GM21390 (cell line): ENCODE data around the gene TFAP2A.

Experiments used
- ATAC-seq: cut with Tn5 transposase; IDR thresholded peaks from one replicate; pipeline ENCODE4 v1.9.1; 2021; ENCODE audit not compliant: unreplicated experiment

The TFAP2A gene

DNA sequence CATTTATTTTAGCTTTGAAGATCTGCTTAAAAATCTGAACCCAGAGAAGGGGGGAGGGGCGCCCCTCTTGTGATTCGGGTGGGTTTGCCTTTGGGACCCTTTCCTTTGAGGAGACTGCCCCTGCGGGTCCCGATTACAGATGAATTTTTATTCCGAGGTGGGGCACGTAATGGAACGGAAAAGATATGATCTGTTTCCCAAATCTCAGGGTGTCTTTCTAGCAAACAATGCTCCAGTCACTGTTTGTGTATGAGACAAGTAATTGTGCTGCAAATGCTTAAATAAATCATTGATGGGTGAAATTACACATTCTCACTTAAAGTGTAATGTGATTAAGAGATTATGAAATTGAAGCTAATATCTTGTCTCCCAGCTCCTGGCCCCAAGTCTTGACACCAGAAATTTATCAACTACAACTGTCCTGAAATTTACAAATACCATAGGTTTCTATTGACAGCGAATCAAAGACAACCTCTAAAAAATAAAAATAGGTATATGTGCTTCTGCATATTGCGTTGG, 30.7 kb downstream of the TFAP2A start:
- ATAC-seq: no peak

DNA sequence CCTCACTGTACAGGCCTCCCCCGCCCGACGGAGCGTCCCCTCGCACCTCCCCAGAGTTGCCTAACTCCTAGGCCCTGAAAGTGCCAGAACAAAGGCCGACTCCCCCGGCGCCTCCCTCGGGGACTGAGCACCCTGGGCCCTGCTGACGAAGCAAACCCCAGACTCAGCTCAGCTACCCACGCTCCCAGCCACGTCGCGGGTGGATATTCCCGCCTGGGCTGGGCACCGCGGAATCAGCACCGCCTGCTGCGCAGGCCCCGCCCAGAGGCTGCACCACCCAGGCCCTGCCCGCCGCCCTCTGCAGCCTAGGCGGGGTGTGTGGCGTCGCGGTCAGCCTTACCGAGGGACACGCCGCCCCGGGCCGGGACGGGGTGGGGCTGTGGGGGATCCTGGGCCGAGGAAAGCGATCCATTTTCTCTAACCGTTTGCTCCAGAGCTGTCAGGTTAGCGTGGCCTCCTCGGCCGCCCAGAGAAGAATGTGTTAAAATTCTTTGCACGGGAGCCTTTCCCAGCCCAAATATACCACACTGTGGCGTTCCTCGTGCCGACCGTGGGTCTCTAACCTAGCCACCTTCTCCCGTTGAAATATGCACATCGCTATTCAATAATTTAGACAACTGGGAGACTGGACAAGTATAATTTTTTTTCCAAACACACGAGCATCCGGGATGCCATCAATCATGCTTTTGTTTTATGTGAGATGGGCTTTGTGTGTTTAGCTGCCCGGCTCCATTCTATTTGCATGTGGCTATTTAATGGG, 31.4 kb downstream of the TFAP2A start:
- no peak for ATAC-seq

DNA sequence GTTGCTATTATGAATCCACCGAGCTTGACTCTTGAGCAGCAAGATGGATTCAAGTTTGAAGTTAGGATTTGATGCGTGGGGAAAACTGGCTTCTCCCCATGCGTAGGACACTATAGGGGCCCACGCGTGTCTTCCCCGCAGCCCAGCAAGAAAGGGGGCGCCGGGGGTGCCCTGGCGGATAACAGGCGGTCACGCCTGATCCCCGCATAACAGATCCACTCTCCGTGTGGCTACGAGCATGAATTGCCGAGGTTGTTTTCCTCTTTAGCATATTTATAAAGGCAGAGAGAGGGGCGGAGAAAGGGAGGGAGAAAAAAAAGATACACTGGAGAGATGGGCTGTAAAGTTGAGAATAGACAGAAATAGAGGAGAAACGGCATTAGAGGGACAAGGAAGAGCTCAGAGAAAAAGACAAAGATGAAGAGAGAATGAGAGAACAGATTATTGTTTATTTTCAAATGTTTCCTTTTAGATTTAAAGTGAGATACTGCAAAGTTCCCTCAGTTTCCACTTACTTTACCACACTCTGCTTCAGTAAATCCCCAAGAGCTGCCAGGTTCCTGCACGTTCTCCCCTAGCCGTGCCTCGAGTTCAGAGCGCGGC, 32.0 kb downstream of the TFAP2A start:
- ATAC-seq: no peak

DNA sequence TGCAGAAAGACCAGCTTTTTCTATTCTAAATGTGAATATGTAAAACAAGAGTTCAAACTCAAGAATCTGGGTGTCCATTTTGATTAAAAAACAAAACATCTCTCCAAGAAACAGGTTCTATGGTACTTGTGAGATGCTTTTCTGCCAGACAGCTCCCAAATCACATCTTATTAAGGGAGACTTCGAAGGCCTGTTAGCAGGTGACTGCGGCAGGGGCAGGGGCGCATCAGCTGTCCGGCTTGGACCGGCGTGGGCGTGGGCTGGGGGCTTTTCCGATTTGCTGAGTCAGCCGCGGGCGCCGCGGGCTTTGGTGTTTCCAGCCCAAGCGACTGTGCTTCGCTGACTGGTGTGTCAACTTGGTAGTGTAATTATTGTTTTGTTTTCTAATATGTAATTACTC, 32.6 kb downstream of the TFAP2A start:
- no peak for ATAC-seq

DNA sequence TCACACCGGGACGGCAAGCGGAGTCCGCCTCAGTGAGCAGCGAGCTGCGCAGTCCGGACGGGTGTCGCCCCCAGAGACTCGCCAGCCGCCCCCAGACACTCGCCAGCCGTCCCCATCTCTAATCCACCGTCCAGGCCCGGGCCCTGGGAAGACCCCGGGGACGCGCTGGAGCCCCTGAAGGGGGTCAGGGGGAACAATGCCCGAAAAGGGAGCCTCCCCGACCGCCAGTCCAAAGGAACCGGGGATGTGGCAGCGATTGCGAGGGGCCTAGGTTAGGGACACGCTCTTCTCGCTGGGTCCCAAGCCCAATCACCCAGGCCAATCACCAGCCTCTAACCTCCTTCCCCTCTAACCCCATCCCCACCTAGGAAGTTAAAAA, 33.1 kb downstream of the TFAP2A start:
- no peak for ATAC-seq

DNA sequence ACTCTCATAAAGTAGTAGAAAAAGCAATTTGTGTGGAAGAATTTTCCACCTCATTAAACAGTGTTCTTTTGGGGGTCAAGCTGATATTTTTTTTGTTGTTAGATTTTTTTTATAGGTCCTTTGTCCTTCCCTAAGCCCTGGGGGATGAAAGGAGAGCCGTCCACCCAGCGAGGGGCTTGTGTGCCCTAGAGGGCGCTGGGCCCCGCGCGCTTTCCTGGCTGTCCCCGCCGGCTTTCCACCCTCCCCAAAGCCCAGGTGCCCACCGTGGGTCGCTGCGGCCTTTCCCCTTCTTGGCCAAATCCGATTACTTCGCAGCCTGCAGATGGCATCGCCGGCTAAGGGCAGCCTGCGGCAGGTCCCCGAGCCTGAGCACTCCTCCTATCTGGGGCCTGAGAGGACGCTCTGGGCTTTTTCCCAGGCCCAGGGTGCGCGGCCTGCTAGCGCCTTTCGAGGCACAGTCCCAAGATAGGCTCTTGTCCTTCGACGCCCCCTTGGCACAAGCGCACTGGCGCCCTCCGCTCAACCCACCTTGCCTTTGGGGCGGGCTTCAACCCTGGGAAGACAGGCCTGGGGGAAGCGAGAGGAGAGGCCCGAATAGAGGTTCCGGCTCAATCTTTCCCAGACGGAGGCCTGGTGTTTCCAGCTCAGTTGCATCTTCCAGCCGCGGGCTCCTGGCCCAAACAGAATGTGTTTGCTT, 33.6 kb downstream of the TFAP2A start:
- no peak for ATAC-seq

DNA sequence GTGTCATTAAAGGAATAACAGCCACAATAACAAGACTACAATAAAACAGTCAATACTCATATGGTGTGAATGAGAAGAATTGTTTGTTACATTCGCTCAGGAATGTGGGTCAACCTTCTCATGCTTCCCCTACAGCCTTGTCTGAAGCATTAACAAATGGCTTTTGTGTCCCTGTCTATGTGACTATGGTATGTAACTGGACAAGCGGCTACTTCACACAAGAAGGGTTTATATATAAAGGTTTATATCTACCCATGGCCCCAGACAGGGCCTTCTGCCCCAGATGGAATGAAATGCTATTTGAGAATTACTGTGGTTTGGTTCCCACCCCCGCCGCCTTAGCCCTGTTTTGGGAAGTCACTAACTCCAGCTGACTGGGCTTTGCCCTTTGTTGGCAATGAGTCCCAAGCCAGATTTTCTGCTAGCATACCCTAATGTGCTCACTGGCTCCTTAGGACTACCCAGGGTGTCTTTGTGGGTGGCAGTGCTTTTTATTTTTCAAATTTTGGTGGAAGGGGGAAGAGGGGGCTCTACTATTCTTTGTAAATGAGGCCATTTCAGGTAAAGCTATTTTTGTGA, 39.4 kb downstream of the TFAP2A start:
- ATAC-seq: no peak

DNA sequence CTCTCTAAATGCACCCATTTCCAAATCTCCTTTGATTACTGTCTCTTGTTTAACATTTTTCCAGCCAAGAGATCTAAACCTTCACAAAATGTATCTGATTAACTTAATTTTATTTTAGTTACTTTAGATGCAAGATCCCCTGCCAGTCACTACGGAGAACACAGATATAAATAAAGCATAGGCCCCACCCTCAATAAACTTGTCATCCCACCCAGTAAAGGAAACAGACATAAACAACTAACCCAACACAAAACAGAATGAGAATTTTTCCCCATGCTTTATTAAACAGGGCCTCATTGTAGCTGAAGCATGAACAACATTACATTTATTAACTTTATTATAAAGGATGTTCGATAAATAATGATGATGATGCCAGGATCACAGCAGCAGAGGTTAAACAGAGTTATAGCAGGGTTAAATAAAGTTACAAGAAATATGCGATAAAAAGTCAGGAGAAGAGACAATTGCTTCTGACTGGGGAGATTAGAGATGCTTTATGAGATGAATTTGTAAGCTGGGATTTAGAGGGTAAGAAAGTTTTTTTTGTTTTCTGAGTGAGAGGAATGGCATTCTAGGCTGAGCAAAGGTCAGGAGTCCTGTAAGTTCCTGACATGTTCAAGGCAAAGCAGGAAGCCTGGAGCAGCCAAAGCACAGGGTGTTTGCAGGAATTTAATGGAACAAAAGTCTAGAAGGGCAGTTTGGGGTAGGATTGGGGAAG, 41.1 kb downstream of the TFAP2A start:
- ATAC-seq: no peak

DNA sequence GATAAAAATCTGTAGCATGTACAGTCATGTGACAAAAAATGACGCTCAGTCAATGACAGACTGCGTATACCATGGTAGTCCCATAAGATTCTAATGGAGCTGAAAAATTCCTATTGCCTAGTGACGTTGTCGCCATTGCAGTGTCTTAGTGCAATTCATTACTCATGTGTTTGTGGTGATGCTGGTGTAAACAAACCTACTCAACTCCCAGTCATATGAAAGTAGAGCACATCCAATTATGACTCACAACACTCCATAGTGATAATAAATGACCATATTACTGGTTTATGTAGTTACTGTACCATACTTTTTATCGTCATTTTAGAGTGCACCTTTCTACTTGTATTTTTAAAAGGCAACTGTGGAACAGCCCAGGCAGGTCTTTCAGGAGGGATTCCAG, 45.0 kb downstream of the TFAP2A start:
- no peak for ATAC-seq

DNA sequence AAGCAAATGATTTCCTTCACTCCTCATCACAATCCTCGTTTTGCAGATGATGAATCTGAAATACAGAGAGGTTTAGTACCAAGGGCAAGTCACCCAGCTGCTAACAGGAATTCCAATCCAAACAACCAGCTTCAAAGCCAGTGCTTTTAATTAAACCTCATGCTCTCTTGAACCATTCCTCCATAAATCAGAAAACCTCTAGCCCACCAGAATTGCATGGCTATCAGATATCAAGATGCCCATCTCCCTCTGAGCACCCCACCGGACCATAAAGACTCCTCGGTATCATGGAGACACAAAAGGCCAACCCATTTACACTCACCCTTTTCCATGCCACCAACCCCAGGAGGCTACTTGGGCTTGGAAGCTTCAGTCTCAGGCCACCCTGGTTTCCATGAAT, 46.0 kb downstream of the TFAP2A start:
- no peak for ATAC-seq

DNA sequence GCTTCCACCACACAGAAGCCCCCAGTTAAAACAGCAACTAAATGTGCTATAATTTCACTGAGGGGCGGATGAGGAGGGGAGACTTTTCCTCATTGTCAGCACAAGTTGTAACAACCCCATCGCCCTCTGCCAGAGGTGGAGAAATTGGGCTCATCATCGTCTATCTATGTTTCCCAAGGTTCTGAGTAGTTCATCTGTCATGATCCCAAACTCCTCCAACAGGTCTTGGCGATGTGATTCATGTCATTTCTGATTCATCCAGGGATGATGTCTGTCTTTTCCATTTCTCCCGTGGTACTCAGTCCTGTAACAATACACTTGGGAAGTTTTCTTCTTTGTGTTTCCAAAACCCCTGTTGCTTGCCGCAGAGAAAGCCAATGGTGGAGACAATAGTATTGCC, 51.0 kb downstream of the TFAP2A start:
- no peak for ATAC-seq

DNA sequence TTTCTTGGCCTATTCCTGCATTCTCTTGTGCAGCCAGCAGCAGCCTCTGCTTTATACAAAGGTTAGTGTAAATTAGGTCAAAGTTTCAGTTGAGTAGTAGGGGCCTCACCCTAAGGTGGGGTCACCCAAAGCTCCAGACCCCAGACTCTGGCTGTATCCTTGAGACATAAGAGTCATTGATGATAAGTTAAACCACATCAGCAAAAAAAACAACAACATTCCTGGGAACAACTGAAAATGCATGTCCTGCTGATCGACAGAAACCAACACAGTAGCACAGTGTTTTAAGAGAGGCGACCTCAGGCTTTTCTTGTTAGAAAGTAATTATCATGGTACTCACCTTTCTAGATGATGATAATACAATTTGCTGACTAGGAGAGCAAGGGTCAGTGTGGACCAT, 52.6 kb downstream of the TFAP2A start:
- no peak for ATAC-seq

DNA sequence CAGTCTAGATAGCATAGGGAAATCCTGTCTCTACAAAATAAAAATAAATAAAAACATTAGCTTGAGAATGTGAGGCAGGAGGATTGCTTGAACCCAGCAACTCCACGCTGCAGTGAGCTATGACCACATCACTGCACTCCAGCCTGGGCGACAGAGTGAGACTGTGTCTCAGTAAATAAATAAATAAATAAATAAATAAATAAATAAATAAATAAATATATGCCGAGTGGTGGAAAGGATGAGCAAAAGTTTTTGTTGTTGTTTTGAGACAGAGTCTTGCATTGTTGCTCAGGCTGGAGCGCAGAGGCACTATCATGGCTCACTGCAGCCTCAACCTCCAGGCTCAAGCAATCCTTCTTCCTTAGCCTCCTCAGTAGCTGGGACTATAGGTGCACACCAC, 53.4 kb downstream of the TFAP2A start:
- ATAC-seq: no peak

DNA sequence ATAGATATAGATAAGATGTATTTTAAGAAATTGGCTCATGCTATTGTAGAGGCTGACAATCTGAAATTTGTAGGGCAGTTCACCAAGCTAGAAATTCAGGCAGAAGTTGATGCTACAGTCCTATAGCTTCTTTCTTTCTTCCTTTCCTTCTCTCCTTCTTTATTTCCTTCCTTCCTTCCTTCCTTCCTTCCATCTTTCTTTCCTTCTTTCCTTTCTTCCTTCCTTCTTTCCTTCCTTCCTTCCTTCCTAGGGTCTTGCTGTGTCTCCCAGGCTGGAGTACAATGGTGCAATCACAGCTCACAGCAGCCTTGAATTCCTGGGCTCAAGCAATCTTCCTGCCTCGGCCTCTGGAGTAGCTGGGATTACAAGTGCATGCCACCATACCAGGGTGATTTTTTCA, 55.3 kb downstream of the TFAP2A start:
- no peak for ATAC-seq

DNA sequence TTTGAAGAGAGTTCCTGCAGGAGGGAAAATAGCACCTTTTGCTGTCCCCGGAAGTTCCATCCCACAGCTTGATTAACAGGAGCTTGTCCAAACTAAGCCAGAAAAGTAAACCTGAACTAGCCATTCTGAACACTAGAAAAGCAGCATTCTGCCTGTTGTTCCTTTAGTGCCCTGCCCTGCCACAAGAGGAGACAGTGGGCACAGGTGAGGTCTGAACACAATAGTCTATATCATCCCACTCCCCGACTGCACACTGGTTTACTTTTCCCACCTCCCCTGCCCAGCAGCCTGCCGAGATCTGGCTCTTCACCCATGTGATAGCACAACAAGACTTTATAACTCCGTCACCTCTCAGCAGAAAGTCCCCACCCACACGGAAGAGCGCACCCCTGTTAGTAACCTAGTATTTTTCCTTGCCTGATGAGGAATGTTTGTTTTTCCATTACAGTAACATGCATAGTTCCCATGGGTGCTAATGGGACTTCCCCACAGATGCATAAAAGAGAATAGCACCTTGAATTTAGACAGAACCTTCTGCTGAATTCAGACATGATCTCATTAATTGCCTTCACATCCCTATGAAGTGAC, 59.7 kb downstream of the TFAP2A start:
- ATAC-seq: no peak

DNA sequence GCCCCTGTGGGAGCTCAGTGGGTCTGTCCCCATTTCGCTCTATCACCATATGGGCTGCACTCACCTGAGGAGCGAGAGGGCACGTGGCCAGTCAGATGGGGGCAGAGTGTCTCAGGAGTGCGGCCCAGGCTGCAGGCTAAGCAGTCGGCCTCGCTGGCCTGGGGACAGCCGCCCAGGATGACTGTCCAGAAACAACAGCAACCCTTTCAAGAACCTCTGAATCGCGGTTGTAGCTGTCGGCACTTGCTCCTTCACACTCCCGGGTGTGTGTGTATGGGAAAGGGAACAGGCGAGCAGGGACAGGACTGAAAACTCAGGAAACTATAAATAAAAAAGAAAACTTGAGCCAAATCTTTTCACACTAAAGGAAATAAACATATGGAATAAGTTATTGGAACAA, 63.1 kb downstream of the TFAP2A start:
- no peak for ATAC-seq

DNA sequence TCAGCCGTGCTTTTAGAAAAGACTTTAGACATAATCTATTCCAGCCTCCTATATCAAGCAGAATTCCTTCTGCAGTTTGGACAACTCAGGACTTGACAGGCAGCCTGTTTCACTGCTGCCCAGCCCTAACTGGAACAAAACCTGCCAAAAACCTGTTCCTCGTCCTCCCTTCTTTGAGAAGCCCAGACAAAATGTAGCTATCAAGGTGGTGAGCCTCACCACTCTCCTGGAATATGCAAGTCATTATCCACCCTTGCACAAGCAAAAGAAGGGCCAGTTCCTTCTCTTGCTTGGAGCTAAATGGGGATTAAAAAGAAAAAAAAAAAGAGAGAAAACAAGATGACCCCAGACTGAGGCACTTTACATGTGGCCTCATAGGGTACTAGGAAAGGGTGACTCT, 64.2 kb downstream of the TFAP2A start:
- no peak for ATAC-seq

DNA sequence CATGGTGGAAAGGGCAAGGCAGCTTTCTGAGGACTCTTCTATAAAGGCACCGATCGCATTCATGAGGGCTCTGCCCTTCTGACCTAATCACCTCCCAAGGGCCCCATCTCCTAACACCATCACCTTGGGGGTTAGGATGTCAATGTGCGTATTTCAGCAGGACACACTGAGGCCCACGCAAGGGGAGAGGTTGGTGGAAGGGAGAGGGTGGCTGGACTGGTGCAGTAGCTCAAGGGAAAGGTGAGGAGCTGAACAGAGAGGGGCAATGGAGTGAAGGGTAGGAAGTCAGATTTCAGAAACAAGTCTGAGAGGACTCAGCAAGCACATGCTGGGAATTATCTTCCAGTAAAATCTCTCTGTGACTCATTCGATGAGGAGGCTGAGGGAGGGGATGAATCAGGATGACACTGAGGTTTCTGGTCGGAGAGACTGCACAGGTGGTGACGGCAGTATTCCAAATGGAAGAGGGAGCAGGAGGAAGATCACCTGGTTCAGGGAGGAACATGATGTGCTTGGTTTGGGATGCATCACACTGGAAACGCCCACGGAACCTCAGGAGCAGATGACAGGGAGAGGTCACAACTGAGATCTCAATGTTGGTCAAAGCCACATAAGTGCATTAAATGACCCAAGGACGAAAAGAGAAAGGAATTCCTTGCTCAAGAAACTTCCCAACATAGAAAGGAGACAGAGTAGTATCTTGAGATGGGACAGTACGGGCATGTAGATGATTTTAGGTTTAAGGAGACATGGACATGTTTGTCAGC, 67.1 kb downstream of the TFAP2A start:
- ATAC-seq: no peak
